WTC11 (cell line): ENCODE data around the gene DNAJC12.
A peak's percentile ranks its signal among the peaks of the same experiment; 100 is the strongest.

Source experiments
- CREB1 ChIP-seq: sonication (generic); formaldehyde crosslinking; IDR thresholded peaks from 2 replicates; pipeline ENCODE4 v1.8.0; 2023; ENCODE audit warnings: mild to moderate bottlenecking, missing genetic modification reagents
- ESRRA ChIP-seq: sonication (generic); formaldehyde crosslinking; IDR thresholded peaks from 2 replicates; pipeline ENCODE4 v1.8.1; 2022; ENCODE audit warnings: mild to moderate bottlenecking, missing genetic modification reagents, borderline replicate concordance
- GABPB1 ChIP-seq: sonication (generic); formaldehyde crosslinking; IDR thresholded peaks from 2 replicates; pipeline ENCODE4 v1.8.1; 2023; ENCODE audit warnings: mild to moderate bottlenecking, missing genetic modification reagents
- IRF2 ChIP-seq: sonication (generic); formaldehyde crosslinking; IDR thresholded peaks from 2 replicates; pipeline ENCODE4 v1.8.0; 2022; ENCODE audit warnings: low read depth, missing genetic modification reagents, borderline replicate concordance
- KAT7 ChIP-seq: sonication (generic); formaldehyde crosslinking; IDR thresholded peaks from 2 replicates; pipeline ENCODE4 v1.8.1; 2023; ENCODE audit warnings: missing genetic modification reagents, mild to moderate bottlenecking, borderline replicate concordance
- NR2C2 ChIP-seq: sonication (generic); formaldehyde crosslinking; IDR thresholded peaks from 2 replicates; pipeline ENCODE4 v1.8.0; 2022; ENCODE audit warnings: mild to moderate bottlenecking, missing genetic modification reagents
- TCF7 ChIP-seq: sonication (generic); formaldehyde crosslinking; IDR thresholded peaks from 2 replicates; pipeline ENCODE4 v1.8.0; 2022; ENCODE audit warnings: mild to moderate bottlenecking, low read depth, missing genetic modification reagents, moderate library complexity
- ZBTB21 ChIP-seq: sonication (generic); formaldehyde crosslinking; IDR thresholded peaks from 2 replicates; pipeline ENCODE4 v1.8.1; 2023; ENCODE audit warnings: mild to moderate bottlenecking, missing genetic modification reagents, borderline replicate concordance
- TF ChIP-seq, protein P1 (sequence below): fragments of 200-600 bp; IDR thresholded peaks from 2 replicates; pipeline ENCODE4 v1.8.0; 2022; ENCODE audit warnings: antibody characterized with exemption
- TF ChIP-seq, protein P2 (sequence below): sonication (generic); formaldehyde crosslinking; IDR thresholded peaks from 2 replicates; pipeline ENCODE4 v1.8.0; 2022; ENCODE audit warnings: mild to moderate bottlenecking, missing genetic modification reagents
- TF ChIP-seq, protein P3 (sequence below): sonication (generic); formaldehyde crosslinking; IDR thresholded peaks from 2 replicates; pipeline ENCODE4 v1.8.1; 2023; ENCODE audit warnings: mild to moderate bottlenecking, moderate library complexity, missing genetic modification reagents
- TF ChIP-seq, protein P4 (sequence below): sonication (generic); formaldehyde crosslinking; IDR thresholded peaks from 2 replicates; pipeline ENCODE4 v1.8.1; 2022; ENCODE audit warnings: low read depth, missing genetic modification reagents, borderline replicate concordance
- TF ChIP-seq, protein P5 (sequence below): sonication (generic); formaldehyde crosslinking; IDR thresholded peaks from 2 replicates; pipeline ENCODE4 v1.8.1; 2023; ENCODE audit warnings: mild to moderate bottlenecking, missing genetic modification reagents, moderate library complexity
- TF ChIP-seq, protein P6 (sequence below): sonication (generic); formaldehyde crosslinking; IDR thresholded peaks from 2 replicates; pipeline ENCODE4 v1.8.1; 2022; ENCODE audit warnings: mild to moderate bottlenecking, missing genetic modification reagents, moderate library complexity, borderline replicate concordance

DNA sequence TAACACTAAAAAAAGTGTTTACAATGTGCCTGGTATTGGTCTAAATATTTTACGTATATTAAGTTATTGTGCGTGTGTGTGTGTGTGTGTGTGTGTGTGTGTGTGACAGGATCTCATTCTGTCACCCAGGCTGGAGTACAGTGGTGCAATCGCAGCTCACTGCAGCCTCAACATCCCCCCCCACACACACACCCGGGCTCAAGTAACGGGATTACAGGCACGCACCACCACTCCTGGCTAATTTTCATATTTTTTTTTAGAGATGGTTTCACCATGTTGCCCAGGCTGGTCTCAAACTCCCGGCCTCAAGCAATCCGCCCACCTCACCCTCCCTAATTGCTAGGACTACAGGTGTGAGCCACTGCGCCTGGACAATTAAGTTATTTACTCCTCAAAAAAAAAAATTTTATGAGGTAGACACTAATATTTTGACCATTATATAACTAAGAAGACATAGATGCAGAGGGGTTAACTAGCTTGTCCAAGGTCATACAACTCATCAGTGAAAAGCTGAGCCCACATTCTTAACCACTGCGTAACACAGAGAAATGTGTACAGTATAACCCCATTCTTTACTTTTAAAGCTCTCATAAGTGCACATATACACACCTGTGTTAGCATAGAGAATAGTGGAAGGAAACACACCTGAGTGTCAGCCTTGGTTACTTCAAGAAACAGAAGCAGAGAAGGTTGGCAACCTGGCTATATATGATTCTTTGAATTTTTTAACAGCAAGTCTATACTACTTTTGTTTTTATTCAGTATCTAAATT lies 35.0 kb downstream of the DNAJC12 start:
- TF ChIP-seq, protein P1, sequence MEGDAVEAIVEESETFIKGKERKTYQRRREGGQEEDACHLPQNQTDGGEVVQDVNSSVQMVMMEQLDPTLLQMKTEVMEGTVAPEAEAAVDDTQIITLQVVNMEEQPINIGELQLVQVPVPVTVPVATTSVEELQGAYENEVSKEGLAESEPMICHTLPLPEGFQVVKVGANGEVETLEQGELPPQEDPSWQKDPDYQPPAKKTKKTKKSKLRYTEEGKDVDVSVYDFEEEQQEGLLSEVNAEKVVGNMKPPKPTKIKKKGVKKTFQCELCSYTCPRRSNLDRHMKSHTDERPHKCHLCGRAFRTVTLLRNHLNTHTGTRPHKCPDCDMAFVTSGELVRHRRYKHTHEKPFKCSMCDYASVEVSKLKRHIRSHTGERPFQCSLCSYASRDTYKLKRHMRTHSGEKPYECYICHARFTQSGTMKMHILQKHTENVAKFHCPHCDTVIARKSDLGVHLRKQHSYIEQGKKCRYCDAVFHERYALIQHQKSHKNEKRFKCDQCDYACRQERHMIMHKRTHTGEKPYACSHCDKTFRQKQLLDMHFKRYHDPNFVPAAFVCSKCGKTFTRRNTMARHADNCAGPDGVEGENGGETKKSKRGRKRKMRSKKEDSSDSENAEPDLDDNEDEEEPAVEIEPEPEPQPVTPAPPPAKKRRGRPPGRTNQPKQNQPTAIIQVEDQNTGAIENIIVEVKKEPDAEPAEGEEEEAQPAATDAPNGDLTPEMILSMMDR, result no peak
- TF ChIP-seq ZBTB21 (CRISPR knock-in tag) (no peak), IRF2 (CRISPR knock-in tag) (no peak), GABPB1 (peak; percentile 28), ESRRA (CRISPR knock-in tag) (no peak), NR2C2 (no peak), TCF7 (no peak), CREB1 (no peak), KAT7 (CRISPR knock-in tag) (no peak)
- TF ChIP-seq, protein P2, sequence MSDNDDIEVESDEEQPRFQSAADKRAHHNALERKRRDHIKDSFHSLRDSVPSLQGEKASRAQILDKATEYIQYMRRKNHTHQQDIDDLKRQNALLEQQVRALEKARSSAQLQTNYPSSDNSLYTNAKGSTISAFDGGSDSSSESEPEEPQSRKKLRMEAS (CRISPR knock-in tag), result no peak
- TF ChIP-seq, protein P3, sequence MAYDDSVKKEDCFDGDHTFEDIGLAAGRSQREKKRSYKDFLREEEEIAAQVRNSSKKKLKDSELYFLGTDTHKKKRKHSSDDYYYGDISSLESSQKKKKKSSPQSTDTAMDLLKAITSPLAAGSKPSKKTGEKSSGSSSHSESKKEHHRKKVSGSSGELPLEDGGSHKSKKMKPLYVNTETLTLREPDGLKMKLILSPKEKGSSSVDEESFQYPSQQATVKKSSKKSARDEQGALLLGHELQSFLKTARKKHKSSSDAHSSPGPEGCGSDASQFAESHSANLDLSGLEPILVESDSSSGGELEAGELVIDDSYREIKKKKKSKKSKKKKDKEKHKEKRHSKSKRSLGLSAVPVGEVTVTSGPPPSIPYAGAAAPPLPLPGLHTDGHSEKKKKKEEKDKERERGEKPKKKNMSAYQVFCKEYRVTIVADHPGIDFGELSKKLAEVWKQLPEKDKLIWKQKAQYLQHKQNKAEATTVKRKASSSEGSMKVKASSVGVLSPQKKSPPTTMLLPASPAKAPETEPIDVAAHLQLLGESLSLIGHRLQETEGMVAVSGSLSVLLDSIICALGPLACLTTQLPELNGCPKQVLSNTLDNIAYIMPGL, result no peak
- TF ChIP-seq, protein P4, sequence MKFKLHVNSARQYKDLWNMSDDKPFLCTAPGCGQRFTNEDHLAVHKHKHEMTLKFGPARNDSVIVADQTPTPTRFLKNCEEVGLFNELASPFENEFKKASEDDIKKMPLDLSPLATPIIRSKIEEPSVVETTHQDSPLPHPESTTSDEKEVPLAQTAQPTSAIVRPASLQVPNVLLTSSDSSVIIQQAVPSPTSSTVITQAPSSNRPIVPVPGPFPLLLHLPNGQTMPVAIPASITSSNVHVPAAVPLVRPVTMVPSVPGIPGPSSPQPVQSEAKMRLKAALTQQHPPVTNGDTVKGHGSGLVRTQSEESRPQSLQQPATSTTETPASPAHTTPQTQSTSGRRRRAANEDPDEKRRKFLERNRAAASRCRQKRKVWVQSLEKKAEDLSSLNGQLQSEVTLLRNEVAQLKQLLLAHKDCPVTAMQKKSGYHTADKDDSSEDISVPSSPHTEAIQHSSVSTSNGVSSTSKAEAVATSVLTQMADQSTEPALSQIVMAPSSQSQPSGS (CRISPR knock-in tag), result no peak
- TF ChIP-seq, protein P5, sequence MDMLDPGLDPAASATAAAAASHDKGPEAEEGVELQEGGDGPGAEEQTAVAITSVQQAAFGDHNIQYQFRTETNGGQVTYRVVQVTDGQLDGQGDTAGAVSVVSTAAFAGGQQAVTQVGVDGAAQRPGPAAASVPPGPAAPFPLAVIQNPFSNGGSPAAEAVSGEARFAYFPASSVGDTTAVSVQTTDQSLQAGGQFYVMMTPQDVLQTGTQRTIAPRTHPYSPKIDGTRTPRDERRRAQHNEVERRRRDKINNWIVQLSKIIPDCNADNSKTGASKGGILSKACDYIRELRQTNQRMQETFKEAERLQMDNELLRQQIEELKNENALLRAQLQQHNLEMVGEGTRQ, result no peak
- TF ChIP-seq, protein P6, sequence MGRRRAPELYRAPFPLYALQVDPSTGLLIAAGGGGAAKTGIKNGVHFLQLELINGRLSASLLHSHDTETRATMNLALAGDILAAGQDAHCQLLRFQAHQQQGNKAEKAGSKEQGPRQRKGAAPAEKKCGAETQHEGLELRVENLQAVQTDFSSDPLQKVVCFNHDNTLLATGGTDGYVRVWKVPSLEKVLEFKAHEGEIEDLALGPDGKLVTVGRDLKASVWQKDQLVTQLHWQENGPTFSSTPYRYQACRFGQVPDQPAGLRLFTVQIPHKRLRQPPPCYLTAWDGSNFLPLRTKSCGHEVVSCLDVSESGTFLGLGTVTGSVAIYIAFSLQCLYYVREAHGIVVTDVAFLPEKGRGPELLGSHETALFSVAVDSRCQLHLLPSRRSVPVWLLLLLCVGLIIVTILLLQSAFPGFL, result no peak
